T-helper 9 cell (primary cell): ENCODE measurements around the gene PIAS1.
A peak's percentile ranks its signal among the peaks of the same experiment; 100 is the strongest.
"Not testable (repeated sequence)": the region's sequence is repeated elsewhere in the genome, so short reads cannot be mapped to it uniquely, and the experiment has no call there.

ENCODE experiments used
- DNase-seq: peaks from one replicate; pipeline ENCODE4 v3.0.0-alpha.2; 2020

The PIAS1 gene

DNA sequence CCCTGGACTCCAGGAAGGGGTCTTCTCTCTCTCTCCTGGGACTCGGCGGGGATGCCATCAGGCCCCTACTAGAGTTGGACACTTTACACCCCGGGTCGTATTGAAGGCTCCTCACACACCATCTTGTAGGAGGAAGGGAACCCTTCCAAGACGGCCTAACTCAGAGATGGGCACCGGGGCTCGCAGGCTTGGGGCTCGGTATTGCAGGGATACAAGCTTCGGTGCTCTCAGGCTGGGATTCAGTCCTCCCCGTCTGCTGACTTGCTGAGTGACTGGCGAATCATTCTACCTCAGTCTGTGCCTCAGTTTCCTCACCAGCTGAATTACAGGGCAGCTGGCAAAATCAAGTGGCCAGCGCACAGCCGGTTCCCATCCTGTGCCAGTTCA is 151.4 kb downstream of the PIAS1 start:
- no peak for DNase-seq

DNA sequence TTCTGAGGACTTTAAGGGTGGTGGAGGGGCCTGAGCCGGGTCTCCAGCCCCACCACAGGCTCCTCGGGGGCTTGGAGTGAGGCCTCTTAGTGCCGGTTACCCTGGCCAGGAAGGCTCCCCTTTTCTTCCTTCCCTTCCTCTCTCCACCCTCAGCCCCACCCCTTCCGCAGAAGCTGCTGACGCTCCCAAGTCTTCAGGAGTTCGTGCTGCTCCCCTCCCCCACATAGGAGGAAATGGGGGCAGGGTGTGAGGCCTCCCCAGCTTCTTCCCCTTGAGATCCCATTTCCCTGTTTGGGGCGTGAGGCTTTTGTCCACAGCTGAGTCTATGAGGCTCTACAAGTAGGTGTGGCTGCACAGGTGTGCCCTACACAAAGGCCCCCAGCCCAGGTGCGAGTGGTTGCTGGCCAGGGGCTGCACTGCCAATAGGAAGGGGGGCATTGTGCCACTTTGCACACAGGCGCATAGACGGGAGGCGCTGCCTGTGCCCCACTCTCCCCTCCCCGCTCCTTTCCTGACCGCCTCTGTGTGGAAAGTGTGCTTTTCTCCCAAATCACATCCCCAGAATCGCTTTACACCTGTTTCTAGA is 151.9 kb downstream of the PIAS1 start:
- no peak for DNase-seq

DNA sequence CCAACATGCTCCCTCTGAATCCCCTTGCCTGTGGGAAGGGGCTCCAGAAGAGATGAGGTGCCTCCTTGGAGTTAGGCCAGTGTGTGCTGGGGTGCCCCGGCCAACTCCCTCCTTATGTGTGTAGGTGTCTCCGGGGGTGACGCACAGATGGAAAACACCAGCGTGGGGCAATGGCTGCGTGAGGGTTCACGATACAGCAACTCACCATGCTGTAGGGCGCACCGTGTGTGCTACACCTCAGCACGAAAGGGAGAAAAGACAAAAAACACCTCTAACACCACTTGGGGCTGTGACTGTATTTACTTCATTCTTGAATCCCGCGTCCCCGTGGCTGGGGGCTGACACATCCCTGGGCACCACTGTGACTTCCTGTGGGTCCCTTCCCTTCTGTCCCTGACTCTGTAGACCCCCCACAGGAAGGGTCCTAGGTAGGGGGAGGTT is 152.6 kb downstream of the PIAS1 start:
- no peak for DNase-seq

DNA sequence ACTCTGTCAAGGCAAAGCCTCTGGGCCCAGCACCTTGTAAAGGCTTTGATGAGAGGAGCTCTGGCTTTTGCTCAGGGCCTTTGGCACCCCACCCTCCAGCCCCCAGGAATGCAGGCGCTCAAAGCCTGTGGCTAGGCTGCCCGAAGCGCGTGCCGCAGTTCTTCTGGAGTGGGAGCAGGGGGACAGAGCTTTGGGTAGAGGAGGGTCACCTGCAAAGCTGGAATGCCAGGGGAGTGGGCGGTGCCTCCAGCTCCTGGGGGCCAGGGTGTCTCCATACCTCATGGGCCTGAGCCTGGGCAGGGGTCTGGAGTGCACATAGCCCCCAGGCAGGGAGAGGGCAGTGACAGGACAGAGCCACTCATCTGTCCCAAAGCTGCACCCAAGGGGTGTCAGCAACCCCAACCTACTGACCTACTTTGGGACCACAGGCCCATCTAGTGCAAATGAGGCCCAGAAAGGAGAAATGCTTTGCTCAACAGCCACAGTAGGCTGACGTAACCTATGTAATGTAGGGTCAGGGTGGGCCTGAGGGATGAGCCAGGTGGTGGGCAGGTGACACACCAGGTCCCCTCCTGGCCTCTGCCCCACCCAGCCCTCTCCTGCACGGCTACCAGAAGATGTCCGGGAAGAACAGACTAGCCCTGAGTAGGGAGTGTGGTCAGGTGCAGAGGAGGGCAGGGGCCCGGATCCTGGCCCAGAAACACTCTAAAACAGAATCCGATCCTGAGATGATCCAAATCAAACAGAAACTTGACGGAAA is 153.2 kb downstream of the PIAS1 start:
- DNase-seq: no peak

DNA sequence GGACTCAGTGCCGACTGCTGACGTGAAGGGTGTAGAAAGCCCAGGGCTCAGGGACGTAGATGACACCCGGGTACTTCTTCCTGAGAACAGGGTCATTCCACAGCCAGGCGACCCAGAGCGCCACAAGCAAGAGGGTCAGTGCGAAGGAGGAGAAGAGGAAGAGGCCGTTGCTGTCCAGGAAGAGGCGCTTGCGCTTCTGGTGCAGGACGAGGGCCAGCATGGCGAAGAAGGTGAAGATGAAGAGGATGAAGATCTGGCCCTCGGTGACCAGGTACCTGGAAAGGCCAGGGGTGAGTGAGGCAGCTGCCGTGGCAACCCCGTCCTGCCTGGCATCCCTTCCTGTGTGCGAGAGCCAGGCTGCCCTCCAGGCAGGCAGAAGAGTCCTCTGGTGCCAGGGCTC is 154.0 kb downstream of the PIAS1 start:
- no peak for DNase-seq

DNA sequence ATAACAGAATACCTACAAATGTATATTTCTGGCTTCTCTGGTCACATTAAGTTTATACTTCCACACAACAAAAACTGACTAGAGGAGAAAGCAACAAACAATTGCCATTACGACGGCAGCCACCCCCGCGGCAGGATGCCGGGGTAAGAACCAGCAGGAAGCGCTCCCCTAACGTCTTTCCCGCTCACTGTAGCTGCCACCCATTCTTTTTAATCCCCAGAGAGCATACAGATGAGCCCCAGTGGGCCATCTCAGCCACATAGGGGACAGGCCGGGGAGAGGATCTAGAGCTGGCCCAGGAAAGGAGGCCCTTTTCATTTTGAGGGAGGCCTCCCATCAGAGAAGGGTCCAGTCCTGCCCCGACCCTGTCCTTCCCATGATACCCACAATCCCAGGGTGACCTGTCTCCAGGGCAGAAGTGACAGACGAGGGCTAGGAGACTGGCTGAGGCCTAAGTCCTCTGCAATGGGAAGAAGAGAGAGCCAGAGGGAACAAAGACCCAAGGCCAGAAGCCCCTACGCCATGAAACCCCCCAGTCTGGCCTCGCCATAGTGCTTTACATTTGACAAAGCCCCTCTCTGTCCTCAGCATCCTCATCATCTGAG is 154.6 kb downstream of the PIAS1 start:
- DNase-seq: no peak

DNA sequence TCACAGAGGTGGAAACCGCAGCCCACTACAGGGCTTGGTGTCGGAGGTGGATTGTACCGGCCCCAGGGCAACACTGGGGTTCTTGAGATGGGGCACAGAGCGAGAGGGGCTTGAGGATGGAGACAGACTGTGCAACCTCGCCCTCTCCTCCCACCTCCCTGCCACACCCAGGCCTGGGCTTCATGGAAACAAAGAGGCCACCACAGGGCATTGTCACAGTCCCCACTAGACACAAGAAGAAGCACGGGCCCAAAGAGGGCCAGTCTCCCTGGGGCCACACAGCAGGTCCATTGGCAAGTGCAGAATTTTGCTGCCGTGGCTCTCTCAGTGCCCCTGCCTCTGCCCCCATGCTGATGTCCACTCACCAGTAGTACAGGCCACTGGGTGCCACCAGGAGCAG is 155.2 kb downstream of the PIAS1 start:
- DNase-seq: no peak

DNA sequence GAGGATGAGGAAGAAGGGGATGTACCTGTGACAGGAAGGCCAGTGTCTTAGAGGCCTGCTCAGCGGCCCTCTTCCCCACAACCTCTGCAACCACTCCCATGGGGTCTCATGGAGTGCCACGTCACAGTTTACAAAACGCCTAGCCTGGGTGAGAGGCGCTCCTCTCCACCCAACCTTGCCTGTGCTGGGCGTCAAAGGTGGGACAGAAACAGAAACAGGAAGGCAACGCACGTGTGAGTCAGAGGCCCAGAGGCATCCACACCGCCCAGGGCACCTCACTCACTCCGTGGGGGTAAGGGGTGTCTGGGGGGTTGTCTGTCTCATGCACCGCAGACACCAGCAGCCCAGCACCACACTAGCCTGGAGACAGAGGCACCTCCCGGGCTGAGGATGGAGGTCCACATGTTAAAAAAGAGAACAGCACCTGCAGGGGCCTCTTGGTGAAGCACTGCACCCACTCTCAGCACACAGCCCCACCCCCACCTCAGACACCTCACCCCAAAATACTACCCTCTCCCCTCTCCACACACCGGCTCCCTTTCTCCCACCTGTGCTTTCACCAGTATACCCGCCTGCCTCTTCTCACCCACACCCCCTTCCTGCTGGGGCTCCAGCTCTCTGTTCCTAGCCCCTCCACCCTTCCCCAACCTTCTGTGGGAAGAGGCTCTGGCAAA is 155.8 kb downstream of the PIAS1 start:
- no peak for DNase-seq

DNA sequence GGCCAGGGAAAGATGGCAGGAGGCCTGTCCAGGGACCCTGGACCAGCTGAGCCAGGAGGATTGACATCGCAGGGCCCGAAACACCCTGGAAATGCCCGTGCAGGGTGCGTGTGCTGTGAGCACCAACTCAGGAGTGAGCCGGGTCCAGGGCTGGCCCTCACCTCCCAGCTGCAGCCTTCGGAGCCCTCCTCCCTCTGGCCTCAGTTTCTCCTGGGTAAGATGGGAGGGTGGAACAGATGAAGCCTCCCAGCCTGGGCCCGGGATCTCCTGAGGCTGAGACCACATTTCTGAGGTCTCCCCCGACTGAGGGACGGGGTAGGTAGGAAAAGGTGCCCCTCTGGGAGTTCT is 156.3 kb downstream of the PIAS1 start:
- no peak for DNase-seq

DNA sequence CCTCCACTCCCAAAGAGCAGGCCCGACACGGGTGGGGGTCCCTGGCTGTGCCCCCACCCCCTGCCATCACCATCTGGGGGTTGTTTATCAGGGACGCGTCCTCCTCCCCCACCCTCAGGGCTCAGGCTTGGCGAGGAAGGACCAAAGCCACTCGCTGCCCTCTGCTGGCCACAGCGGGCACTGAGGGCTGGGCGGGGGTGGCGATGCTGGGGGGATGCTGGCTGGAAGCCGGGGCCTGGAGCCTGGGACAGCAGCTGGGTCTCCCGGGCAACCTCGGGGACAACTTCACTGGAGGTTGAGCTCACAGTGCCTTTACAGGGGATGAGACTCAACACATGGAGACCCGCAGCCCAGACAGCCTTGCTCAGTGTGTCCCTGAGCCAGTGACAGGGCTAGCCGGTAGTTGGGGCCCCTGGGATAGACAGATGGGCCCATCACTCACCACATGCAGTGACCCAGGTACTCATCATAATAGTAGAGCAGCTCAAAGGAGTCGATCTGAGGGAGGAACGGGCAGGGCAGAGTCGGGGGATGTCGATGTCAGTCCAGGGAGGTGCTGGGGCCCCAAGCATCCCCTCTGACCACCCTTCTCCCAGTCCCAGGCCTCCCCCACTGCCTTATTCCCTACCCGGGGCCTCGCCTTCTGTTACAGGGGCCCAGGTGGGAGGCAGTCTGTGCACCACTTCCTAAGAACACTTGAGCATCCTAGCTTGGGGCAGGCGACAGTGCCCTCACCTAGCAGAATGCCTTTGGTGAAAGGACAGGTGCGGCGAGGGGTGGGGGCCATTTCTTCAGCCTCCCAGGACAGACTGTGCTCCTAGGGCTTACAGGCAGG is 156.9 kb downstream of the PIAS1 start:
- DNase-seq: peak; percentile 31

DNA sequence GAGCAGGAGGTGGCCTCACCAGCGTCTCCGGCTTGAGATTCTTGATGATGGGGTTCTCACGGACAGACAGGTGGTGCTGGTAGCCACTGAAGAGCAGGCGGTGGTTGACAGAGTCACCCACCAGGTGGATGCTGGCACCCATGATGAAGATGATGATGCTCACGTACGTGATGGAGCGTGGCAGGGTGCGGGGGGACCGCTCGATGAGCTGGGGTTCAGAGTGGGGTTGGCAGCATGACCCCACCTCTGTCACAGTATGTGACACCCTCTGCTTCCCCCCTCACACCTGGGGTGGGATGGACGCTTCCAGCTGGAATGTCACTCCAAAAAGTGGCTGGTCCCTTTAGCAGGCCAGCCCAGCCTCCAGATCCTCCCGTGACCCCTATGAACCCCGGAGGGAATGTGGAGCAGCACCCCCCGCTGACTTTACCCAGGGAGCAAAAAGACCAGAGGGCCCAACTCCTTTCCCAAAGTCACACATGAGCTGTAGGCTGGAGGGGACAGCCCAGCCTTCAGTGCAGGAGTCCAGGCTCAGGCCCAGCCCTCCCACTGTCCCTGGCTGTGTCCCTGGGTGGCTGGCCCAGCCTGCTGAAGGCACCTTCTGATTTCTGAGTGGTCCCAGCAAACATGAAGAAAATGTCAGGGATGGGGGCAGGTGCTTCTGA is 157.7 kb downstream of the PIAS1 start:
- DNase-seq: no peak

DNA sequence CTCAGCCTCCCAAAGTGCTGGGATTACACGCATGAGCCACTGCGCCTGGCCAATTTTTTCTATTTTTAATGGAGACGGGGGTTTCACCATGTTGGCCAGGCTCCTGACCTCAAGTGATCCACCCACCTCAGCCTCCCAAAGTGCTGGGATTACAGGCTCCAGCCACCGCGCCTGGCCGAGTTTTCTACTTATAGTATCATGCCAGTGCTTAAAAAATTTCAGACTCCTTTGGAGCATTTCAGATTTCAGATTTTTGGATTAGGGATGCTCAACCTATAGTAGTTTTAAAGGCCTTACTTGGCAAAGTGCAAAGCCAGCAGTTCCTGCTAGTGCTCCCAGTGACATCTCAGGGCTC is 159.4 kb downstream of the PIAS1 start:
- DNase-seq: not testable (repeated sequence)

DNA sequence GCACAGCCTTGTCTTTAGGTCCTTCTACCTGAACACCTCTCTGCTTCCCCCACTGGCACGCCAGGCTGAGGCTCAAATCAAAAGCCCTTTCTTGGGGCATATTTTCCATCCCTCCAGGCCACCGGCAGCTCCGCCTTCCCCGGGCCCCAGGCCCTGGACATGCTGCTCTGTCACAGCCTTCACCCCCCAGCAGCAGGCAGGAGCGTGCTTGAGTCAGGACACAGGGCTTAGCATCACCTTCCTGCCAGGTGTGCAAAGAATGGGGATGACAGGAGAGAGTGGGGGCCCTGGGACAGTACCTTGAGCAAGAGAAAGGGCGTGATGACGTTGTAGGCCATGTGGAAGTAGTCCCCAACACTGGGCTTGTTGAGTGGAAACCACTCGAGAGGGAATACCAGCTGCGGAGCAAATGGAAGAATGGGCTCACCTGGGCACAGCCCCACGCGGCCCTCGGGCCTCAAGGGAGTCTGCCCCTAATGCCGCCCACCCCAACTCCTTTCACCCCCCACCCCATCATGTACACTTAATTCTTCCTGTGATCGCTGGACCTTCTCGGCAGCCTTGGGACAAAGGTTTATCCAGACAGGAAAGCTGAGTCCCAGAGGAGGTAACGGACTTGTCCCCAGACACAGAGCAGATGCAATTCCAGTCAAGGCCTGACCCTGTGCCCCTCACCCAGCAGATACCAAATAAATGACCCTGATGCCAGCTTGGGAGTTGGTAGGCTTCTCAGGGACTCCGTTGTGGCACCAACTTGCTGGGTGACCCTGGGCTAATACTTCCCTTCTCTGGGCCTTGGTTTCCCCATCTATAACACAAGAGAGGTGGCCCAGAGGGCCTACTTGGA is 160.1 kb downstream of the PIAS1 start:
- DNase-seq: no peak

DNA sequence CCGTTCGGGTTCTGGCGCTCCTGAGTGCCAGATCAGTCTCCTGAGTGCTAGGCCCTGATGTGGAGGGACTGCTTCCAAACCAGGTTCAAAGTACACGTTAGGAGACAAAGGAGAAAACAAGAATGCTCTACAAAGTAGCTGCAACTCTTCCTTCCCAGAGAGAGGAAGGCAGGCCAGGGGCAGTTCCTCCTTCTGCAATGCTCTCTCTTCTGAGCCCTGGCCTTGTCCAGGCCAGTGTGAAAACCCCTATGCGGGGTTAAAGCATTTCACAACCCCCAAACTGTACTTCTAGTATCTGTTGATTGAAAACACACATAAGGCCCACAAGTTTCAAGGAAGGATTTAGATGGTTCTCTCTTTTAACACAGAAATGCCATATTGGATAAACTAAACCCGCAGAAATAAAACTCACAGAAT is 160.7 kb downstream of the PIAS1 start:
- DNase-seq: no peak

DNA sequence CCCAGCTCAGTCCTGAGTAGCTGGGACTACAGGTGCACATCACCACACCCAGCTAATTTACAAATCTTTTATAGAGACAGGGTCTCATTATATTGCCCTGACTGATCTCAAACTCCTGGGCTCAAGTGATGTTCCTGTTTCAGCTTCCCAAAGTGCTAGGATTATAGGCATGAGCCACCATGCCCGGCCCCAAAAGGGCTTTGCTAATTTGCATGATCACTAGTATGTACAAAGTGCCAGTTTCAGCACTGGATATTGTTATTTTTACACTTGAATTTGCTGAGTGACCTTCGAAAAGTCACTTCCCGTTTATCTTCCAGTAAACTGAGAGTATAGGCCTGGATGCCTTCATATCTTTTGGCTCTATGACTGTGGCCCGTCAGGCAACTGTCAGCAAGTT is 163.2 kb downstream of the PIAS1 start:
- no peak for DNase-seq

DNA sequence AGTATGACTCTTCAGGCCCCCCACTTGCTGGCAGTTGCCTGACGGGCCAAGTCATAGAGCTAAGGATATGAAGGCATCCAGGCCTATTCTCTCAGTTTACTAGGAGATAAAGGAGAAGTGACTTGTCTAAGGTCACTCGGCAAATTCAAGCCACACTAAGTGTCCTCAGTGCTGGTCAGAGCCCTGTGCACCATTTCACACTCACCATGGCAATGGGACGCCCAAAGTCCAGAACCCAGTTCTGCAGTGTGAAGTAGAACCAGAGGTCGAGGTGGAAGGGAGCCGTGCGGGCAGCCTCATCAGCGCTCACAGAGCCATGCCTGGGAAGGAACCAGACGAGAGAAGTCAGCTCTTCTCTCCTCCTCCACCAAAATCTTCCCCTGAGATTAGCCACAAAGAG is 164.2 kb downstream of the PIAS1 start:
- no peak for DNase-seq

DNA sequence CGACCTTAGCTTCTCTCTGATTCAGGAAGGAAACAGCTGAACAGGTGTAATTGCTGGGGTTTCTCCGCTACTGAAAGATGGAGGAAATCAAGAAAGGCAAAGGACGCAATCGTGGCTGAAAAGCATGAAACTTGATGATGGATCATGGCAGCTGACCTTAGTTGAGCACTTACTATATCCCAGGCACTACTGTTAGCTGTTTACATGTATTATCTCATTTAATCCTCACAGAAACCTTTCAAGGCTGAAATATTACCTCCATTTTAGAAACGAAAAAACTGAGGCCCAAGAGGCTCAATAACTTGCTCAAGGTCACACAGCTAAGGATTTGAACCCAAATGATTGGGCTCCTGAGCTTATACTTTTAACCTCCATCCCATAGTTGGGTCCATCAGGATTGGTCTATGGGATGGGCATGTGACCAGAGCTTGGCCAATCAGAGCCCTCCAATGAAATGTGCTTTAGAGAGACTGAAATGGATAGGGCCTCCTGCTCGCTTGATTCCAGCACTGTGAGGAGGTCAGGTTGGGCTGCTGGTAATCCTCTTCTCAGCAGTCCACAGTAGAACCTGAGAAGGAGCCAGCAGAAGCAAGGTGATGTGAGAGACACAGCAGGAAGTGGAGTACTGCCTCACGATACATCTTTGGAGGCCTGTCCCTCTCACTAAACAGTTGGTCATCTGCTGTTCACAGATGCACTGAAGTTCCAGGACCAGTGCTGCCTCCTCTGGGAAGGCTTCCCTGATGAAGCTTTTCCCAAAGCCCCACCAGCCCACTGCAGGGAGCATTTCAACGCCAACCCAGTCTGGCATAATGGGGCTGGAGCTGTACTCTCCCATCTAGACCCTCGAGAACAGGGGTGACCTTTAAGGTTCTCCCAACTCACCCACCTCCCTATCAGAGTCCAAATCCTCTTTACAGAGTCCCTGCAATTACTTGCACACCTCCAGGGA is 165.0 kb downstream of the PIAS1 start:
- no peak for DNase-seq

DNA sequence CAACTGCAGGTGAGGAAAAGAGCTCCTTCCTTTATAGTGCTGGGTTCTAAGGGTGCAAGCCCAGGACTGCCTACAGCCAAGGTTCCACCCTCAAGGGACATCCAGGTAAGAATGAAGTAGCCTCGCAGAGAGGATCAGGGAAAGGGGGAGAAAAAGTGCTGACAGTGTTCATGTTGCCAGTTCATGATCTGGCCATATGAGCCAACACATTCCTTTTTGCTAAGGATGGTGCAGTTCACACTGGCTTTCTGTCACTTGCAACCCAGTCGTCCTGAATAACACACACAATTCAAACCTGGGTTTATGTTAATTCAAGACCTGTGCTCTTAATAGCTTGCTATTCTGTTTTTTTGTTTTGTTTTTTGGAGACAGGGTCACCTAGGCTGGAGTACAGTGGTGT is 166.4 kb downstream of the PIAS1 start:
- no peak for DNase-seq

DNA sequence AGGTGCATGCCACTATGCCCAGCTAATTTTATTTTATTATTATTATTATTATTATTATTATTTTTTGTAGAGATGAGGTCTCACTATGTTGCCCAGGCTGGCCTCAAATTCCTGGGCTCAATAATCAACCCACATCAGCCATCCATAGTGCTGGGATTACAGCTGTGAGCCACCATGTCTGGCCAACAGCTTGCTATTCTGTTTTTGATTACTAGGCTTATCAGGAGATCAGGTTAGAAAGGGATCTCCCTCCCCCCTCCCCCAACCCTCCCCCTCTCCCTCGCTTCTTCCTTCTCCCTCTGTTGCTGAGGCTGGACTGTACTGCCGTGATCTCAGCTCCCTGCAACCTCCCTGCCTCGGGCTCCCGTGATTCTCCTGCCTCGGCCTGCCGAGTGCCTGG is 166.9 kb downstream of the PIAS1 start:
- no peak for DNase-seq
